ENCODE measurements around the gene ZFAND3. TPM values are rescaled to one million over a fixed set of nuclear protein-coding genes. Genes with fewer than 3 reads are reported as not detected.

ZFAND3 gene
- total and polyA plus RNA-seq, 2 donors (not counting 3 experiments of a cell fraction or from before 2014, with no cell fraction given), result 15.4 to 54.2 TPM

GRCh38 chr6:37806213-37806612 is 13.3 kb upstream of the ZFAND3 start:
- POLR2A ChIA-PET, result no interaction called here
- no peak for DNase-seq (ENCODE audit: low read depth, low spot score)
- Histone ChIP-seq H3K4me1 (ENCODE audit: control insufficient read depth, extremely low read depth, insufficient read depth, low read length) (no peaks in the 10 kb centered on the region), H2AFZ (ENCODE audit: low read depth, low read length) (no peak overlapping the region), H3K36me3 (ENCODE audit: control insufficient read depth in 2 of 2, extremely low read depth in 1 of 2, insufficient read depth in 2 of 2, low read length in 2 of 2) (no peaks in the 10 kb centered on the region), H3K4me2 (ENCODE audit: insufficient read depth, low read length) (no peak overlapping the region), H3K9ac (replicated peaks; ENCODE audit: extremely low read depth, insufficient read depth, low read length) (no peak overlapping the region), H3K9me1 (replicated peaks; ENCODE audit: control insufficient read depth, extremely low read depth, insufficient read depth, low read length) (no peaks in the 10 kb centered on the region), H3K27ac (ENCODE audit: insufficient read depth, low read depth, low read length) (no peak overlapping the region), H3K79me2 (ENCODE audit: control insufficient read depth, insufficient read depth, low read length) (no peaks in the 10 kb centered on the region), H3K9me3 (replicated peaks; ENCODE audit: control insufficient read depth, insufficient read depth, low read length) (no peaks in the 10 kb centered on the region), H3K4me3 (replicated peaks in 1 of 3; ENCODE audit: insufficient read depth in 1 of 3, low read depth in 1 of 3, low read length in 3 of 3) (no peak overlapping the region), H4K20me1 (replicated peaks; ENCODE audit: control insufficient read depth, extremely low read depth, insufficient read depth, low read length) (no peaks in the 10 kb centered on the region), H3K27me3 (ENCODE audit: control insufficient read depth in 2 of 2, insufficient read depth in 2 of 2, low read length in 2 of 2) (peaks cover 15 to 37% of the 10 kb centered on the region in 2 experiments)
- dilution Hi-C loops (cut with MboI; ENCODE audit: extremely low pct_ligation_motif_present, low sequenced_read_pairs), result no loop called here
- intact Hi-C loops (cut with micrococcal nuclease), result no loop called here
- TF ChIP-seq POLR2AphosphoS5 (IDR thresholded peaks at IDR 0.05; ENCODE audit: insufficient read depth, low read depth, low read length), result no peak
- TF ChIP-seq JUN (IDR thresholded peaks at IDR 0.05; ENCODE audit: borderline replicate concordance, insufficient read depth, insufficient read length, low read depth), result no peak
- TF ChIP-seq MYC (IDR thresholded peaks at IDR 0.05; ENCODE audit: low read depth, low read length), result no peak
- TF ChIP-seq, protein P1, sequence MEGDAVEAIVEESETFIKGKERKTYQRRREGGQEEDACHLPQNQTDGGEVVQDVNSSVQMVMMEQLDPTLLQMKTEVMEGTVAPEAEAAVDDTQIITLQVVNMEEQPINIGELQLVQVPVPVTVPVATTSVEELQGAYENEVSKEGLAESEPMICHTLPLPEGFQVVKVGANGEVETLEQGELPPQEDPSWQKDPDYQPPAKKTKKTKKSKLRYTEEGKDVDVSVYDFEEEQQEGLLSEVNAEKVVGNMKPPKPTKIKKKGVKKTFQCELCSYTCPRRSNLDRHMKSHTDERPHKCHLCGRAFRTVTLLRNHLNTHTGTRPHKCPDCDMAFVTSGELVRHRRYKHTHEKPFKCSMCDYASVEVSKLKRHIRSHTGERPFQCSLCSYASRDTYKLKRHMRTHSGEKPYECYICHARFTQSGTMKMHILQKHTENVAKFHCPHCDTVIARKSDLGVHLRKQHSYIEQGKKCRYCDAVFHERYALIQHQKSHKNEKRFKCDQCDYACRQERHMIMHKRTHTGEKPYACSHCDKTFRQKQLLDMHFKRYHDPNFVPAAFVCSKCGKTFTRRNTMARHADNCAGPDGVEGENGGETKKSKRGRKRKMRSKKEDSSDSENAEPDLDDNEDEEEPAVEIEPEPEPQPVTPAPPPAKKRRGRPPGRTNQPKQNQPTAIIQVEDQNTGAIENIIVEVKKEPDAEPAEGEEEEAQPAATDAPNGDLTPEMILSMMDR (IDR thresholded peaks at IDR 0.05; ENCODE audit: extremely low read depth in 1 of 2, insufficient read depth in 1 of 2, low read depth in 1 of 2, low read length in 2 of 2), result no peak
- no peak for TF ChIP-seq FOS (IDR thresholded peaks at IDR 0.05; ENCODE audit: borderline replicate concordance, insufficient read depth, low read length)
- no peak for TF ChIP-seq MAX (IDR thresholded peaks at IDR 0.05; ENCODE audit: insufficient read depth, insufficient read length)
- TF ChIP-seq EZH2 (IDR thresholded peaks at IDR 0.05; ENCODE audit: borderline replicate concordance, low read depth, low read length, severe bottlenecking), result no peak
- TF ChIP-seq POLR2A (IDR thresholded peaks at IDR 0.05; ENCODE audit: low read depth, low read length), result no peak
- no peak for TF ChIP-seq GATA2 (IDR thresholded peaks at IDR 0.05; ENCODE audit: insufficient read depth, insufficient read length, low read depth, low read length)
- no peak for FAIRE-seq
- CTCF ChIA-PET, result interaction anchor here (0.8 to 1.5 kb wide), 4 partner anchors 12 to 53 kb away, joined by 3 to 4 read pairs (median 3); no protein-coding TSS in a partner anchor
- BruUV-seq (replicated peaks), result no TSS peak
